PFSK-1 (cell line): ENCODE measurements around the gene NOL12.
A peak's percentile ranks its signal among the peaks of the same experiment; 100 is the strongest.

Experiments
- FOXP2 ChIP-seq: optimal IDR thresholded peaks from 2 replicates; pipeline ENCODE3; 2011; ENCODE audit warnings: borderline replicate concordance, control low read depth, inconsistent platforms; ENCODE audit not compliant: insufficient read depth; ENCODE audit errors: extremely low read length, extremely low read depth
- POLR2AphosphoS5 ChIP-seq: IDR thresholded peaks from 2 replicates; pipeline ENCODE4 v1.6.1; 2012; ENCODE audit warnings: low read depth, mild to moderate bottlenecking, control low read depth, low read length, moderate library complexity
- SIN3A ChIP-seq: IDR thresholded peaks from 2 replicates; pipeline ENCODE4 v1.6.1; 2012; ENCODE audit warnings: mild to moderate bottlenecking, low read length, moderate library complexity, borderline replicate concordance; ENCODE audit not compliant: insufficient read depth
- TAF1 ChIP-seq: IDR thresholded peaks from 2 replicates; pipeline ENCODE4 v1.6.1; 2012; ENCODE audit warnings: low read length, control low read depth, borderline replicate concordance; ENCODE audit not compliant: insufficient read depth
- TF ChIP-seq, protein P1 (sequence below), 2 experiments: IDR thresholded peaks; 2 replicates each; pipeline versions ENCODE4 v1.6.1 to v1.8.0; 2011 to 2012; ENCODE audit warnings: low read depth in 2 of 2, low read length in 2 of 2, control low read depth in 1 of 2, inconsistent platforms in 1 of 2, mild to moderate bottlenecking in 1 of 2, moderate library complexity in 1 of 2; ENCODE audit not compliant: insufficient read depth in 1 of 2

NOL12 gene

DNA sequence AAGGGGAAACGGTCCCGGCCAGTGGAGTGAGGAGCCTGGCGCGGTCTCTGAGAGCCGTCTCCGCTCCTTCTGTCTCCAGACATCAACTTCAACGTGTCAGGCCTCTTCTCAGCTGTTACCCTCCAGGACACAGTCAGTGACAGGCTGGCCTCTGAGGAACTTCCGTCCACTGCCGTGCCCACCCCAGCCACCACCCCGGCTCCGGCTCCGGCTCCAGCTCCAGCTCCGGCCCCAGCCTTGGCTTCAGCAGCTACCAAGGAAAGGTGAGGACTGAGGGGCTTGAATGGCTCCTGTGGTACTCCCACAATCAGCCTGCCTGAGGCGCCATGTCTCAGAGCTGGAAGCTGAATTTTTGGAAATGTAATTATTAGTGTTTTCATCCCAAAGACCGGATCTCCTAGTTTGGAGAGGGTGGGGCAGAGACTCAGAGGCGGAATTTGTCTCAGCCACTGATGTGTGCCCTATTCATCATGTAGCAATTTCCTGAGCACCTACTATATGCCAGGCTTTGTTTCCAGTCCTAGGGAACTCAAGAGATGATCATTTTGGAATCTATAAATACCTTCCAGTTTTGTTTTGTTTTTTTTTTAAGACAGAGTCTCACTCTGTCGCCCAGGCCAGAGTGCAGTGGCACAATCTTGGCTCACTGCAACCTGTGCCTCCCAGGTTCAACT, 35.5 kb upstream of the NOL12 start:
- TF ChIP-seq TAF1 (no peak), FOXP2 (no peak), POLR2AphosphoS5 (no peak), SIN3A (no peak)
- TF ChIP-seq, protein P1, sequence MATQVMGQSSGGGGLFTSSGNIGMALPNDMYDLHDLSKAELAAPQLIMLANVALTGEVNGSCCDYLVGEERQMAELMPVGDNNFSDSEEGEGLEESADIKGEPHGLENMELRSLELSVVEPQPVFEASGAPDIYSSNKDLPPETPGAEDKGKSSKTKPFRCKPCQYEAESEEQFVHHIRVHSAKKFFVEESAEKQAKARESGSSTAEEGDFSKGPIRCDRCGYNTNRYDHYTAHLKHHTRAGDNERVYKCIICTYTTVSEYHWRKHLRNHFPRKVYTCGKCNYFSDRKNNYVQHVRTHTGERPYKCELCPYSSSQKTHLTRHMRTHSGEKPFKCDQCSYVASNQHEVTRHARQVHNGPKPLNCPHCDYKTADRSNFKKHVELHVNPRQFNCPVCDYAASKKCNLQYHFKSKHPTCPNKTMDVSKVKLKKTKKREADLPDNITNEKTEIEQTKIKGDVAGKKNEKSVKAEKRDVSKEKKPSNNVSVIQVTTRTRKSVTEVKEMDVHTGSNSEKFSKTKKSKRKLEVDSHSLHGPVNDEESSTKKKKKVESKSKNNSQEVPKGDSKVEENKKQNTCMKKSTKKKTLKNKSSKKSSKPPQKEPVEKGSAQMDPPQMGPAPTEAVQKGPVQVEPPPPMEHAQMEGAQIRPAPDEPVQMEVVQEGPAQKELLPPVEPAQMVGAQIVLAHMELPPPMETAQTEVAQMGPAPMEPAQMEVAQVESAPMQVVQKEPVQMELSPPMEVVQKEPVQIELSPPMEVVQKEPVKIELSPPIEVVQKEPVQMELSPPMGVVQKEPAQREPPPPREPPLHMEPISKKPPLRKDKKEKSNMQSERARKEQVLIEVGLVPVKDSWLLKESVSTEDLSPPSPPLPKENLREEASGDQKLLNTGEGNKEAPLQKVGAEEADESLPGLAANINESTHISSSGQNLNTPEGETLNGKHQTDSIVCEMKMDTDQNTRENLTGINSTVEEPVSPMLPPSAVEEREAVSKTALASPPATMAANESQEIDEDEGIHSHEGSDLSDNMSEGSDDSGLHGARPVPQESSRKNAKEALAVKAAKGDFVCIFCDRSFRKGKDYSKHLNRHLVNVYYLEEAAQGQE (IDR thresholded peaks at IDR 0.05; ENCODE audit: insufficient read depth in 1 of 2, low read depth in 2 of 2, low read length in 2 of 2) = no peak

DNA sequence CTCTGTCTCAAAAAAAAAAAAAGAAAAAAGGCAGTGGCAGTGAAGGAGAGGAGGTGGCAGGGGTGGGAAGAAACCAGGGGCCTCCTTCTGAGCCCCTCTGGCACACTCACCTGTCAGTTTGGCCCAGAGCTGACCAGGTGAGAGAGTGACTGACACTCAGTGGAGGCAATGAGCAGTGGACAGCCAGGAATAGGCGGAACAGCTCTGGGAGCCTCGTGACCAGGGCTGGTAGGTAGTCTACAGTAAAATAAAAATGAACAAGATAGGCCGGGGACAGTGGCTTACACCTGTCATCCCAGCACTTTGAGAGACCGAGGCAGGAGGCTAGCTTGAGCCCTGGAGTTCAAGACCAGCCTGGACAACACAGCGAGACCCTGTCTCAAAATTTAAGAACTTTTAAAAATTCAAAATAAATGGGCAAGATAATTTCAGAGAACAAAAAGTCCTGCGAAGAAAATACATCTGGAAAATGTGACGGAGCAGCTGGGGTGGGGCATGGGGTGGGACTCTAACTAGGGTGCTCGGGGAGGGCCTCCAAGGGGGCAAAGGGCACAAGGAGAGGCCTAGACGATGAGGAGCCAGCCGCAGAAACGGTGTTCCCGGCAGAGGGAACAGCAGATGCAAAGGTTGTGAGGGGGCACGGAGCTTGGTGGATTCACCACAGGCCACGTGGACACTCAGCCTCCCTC, 31.4 kb upstream of the NOL12 start:
- no peak for TF ChIP-seq SIN3A
- no peak for TF ChIP-seq FOXP2
- no peak for TF ChIP-seq POLR2AphosphoS5

DNA sequence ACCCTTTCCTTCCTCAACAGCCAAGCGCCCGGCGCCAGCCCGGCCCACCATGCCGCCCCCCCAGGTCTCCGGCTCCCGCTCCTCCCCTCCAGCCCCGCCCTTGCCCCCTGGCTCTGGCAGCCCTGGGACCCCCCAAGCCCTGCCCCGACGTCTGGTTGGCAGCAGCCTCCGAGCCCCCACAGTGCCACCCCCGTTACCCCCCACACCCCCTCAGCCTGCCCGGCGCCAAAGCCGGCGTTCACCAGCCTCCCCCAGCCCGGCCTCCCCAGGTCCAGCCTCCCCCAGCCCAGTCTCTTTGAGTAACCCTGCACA, 30.9 kb upstream of the NOL12 start:
- TF ChIP-seq SIN3A (no peak), TAF1 (no peak), POLR2AphosphoS5 (no peak), FOXP2 (no peak)
- TF ChIP-seq, protein P1 (IDR thresholded peaks at IDR 0.05; ENCODE audit: insufficient read depth in 1 of 2, low read depth in 2 of 2, low read length in 2 of 2) = no peak

DNA sequence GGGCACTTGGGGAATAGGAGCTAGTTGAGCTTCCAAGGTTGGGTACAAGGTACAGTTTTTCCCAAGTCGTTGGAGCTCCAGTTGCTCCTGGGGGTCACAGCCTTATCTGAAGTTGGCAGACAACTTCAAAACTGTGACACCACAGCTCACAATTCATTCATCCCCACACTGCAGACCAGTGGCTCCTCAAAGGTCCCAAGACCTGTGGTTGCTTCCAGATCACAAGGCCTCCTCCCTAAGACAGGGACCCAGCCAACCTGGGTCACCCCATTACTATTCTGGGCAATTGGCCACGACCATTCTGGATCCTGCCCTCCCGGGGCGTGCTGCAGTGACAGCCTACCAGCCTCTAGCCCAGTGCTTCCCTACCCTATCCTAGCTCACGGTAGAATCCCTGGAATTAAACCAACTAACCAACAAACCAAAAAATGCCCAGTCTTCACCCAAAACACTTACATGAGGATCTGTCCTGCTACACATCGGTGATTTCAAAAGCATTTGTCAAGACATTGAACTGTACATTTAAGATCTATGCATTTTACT, 28.5 kb upstream of the NOL12 start:
- TF ChIP-seq, protein P1 (IDR thresholded peaks at IDR 0.05; ENCODE audit: insufficient read depth in 1 of 2, low read depth in 2 of 2, low read length in 2 of 2) = no peak
- TF ChIP-seq TAF1 (no peak), POLR2AphosphoS5 (peak; percentile 7; the same call in 1 of the 2 replicates)

DNA sequence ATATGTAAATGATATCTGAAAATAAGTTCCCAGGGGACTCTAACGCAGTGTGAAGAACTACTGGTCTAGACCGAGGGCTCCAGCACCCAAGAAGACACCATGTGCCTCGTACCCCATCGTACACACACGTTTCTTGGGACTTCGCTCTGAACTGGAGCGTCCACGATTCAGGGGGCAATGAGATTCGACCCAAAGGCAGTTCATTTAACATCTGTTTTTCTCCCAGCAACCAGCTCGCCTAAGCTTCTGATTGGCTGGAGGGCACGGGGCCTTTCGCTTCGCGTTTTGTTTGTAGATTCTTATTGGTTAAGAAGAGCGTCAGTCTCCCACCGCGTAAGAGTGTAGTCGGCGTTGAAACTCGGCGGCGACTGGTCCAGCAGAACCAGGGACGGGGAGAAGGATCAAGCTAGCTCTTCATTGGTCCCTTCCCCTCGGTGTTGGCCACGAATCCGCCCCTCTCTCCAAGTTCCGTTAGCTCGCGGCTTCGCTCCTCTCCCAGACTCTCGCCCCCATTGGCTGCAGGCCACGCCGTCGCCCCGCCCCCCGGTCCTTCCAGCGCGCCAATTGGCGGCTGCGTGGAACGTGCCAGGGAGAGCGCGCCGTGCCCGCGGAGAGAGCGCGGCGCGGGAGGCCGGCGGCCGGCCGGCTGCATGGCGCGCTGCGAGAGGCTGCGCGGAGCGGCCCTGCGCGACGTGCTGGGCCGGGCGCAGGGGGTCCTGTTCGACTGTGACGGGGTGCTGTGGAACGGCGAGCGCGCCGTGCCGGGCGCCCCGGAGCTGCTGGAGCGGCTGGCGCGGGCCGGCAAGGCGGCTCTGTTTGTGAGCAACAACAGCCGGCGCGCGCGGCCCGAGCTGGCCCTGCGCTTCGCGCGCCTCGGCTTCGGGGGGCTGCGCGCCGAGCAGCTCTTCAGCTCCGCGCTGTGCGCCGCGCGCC, 27.7 kb upstream of the NOL12 start, which contains the start of gene PDXP:
Gene PDXP (plus strand): TSS at position 591 of the 933 bp plus-strand sequence. CDS start 60 bp downstream, at position 651.
- peak; percentile 69; the same call in 1 of the 2 replicates for TF ChIP-seq POLR2AphosphoS5
- TF ChIP-seq, protein P1 (IDR thresholded peaks at IDR 0.05; ENCODE audit: insufficient read depth in 1 of 2, low read depth in 2 of 2, low read length in 2 of 2) = no peak
